Measurements from ENCODE around the gene FBXO46. TPM values are rescaled to one million over a fixed set of nuclear protein-coding genes. Genes with fewer than 3 reads are reported as not detected.

The FBXO46 gene
- total and polyA plus RNA-seq, 10 of the 15 experiments (the other 5 are each of a cell fraction or from before 2014, with no cell fraction given) = 2.5 to 61.5 (median 13.7) TPM

DNA sequence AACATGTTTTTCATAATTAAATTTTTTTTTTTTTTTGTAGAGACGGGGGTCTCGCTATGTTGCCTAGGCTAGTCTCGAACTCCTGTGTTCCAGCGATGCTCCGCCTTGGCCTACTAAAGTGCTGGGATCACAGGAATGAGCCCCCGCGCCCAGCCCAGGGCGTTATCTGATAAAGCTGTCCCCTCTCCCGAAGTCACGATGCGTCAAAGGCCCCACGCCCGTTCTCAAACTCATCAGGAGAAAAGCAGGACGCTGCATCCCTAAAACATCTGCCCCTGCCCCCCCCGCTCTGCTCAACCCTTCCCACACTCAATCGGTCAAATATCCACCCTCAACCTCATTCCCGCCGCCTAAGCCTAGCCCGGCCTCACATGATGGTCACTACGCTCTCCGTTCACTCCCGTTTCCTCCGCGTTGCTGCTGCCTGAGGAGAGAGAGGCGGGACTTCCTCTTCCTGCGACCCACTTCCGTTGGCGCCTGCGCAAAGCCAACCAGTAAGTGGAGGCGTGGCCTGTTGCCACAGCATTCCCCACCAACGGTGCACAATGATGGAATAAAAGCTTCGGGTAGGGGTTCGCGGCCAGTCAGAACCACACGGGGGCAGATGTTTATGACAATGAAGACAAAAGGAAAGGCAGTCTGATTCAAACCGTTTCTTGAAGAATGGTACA is 39.0 kb downstream of the FBXO46 start, which contains the start of gene SNRPD2 (continued):
- TF ChIP-seq, protein P1, sequence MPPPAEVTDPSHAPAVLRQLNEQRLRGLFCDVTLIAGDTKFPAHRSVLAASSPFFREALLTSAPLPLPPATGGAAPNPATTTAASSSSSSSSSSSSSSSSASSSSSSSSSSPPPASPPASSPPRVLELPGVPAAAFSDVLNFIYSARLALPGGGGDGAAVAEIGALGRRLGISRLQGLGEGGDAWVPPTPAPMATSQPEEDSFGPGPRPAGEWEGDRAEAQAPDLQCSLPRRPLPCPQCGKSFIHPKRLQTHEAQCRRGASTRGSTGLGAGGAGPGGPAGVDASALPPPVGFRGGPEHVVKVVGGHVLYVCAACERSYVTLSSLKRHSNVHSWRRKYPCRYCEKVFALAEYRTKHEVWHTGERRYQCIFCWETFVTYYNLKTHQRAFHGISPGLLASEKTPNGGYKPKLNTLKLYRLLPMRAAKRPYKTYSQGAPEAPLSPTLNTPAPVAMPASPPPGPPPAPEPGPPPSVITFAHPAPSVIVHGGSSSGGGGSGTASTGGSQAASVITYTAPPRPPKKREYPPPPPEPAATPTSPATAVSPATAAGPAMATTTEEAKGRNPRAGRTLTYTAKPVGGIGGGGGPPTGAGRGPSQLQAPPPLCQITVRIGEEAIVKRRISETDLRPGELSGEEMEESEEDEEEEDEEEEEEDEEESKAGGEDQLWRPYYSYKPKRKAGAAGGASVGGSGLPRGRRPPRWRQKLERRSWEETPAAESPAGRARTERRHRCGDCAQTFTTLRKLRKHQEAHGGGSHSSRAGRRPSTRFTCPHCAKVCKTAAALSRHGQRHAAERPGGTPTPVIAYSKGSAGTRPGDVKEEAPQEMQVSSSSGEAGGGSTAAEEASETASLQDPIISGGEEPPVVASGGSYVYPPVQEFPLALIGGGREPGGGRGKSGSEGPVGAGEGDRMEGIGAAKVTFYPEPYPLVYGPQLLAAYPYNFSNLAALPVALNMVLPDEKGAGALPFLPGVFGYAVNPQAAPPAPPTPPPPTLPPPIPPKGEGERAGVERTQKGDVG (CRISPR knock-in tag; IDR thresholded peaks at IDR 0.05) = no peak
- no peak for TF ChIP-seq ZBED1 (IDR thresholded peaks at IDR 0.05; ENCODE audit: borderline replicate concordance)
- no peak for TF ChIP-seq CREM (IDR thresholded peaks at IDR 0.05; ENCODE audit: low read depth)
- TF ChIP-seq CREB1 (IDR thresholded peaks at IDR 0.05; ENCODE audit: low read depth) = no peak
- no peak for TF ChIP-seq YBX1 (IDR thresholded peaks at IDR 0.05)
- 0 out of 2 replicates have a peak, but pooled peaks have one; percentile 10 for TF ChIP-seq NR2F1 (conservative IDR thresholded peaks at IDR 0.05)
- TF ChIP-seq MYB (IDR thresholded peaks at IDR 0.05; ENCODE audit: borderline replicate concordance, low read depth, low read length) = no peak
- TF ChIP-seq, protein P2, sequence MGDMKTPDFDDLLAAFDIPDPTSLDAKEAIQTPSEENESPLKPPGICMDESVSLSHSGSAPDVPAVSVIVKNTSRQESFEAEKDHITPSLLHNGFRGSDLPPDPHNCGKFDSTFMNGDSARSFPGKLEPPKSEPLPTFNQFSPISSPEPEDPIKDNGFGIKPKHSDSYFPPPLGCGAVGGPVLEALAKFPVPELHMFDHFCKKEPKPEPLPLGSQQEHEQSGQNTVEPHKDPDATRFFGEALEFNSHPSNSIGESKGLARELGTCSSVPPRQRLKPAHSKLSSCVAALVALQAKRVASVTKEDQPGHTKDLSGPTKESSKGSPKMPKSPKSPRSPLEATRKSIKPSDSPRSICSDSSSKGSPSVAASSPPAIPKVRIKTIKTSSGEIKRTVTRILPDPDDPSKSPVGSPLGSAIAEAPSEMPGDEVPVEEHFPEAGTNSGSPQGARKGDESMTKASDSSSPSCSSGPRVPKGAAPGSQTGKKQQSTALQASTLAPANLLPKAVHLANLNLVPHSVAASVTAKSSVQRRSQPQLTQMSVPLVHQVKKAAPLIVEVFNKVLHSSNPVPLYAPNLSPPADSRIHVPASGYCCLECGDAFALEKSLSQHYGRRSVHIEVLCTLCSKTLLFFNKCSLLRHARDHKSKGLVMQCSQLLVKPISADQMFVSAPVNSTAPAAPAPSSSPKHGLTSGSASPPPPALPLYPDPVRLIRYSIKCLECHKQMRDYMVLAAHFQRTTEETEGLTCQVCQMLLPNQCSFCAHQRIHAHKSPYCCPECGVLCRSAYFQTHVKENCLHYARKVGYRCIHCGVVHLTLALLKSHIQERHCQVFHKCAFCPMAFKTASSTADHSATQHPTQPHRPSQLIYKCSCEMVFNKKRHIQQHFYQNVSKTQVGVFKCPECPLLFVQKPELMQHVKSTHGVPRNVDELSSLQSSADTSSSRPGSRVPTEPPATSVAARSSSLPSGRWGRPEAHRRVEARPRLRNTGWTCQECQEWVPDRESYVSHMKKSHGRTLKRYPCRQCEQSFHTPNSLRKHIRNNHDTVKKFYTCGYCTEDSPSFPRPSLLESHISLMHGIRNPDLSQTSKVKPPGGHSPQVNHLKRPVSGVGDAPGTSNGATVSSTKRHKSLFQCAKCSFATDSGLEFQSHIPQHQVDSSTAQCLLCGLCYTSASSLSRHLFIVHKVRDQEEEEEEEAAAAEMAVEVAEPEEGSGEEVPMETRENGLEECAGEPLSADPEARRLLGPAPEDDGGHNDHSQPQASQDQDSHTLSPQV (IDR thresholded peaks at IDR 0.05) = no peak
- TF ChIP-seq POU2F2 (IDR thresholded peaks at IDR 0.05; ENCODE audit: borderline replicate concordance, low read depth, low read length) = peak; percentile 74; the same call in 2 of the 3 replicates
- TF ChIP-seq SIN3A (IDR thresholded peaks at IDR 0.05; ENCODE audit: low read depth, low read length) = peak; percentile 99
- TF ChIP-seq, protein P3, sequence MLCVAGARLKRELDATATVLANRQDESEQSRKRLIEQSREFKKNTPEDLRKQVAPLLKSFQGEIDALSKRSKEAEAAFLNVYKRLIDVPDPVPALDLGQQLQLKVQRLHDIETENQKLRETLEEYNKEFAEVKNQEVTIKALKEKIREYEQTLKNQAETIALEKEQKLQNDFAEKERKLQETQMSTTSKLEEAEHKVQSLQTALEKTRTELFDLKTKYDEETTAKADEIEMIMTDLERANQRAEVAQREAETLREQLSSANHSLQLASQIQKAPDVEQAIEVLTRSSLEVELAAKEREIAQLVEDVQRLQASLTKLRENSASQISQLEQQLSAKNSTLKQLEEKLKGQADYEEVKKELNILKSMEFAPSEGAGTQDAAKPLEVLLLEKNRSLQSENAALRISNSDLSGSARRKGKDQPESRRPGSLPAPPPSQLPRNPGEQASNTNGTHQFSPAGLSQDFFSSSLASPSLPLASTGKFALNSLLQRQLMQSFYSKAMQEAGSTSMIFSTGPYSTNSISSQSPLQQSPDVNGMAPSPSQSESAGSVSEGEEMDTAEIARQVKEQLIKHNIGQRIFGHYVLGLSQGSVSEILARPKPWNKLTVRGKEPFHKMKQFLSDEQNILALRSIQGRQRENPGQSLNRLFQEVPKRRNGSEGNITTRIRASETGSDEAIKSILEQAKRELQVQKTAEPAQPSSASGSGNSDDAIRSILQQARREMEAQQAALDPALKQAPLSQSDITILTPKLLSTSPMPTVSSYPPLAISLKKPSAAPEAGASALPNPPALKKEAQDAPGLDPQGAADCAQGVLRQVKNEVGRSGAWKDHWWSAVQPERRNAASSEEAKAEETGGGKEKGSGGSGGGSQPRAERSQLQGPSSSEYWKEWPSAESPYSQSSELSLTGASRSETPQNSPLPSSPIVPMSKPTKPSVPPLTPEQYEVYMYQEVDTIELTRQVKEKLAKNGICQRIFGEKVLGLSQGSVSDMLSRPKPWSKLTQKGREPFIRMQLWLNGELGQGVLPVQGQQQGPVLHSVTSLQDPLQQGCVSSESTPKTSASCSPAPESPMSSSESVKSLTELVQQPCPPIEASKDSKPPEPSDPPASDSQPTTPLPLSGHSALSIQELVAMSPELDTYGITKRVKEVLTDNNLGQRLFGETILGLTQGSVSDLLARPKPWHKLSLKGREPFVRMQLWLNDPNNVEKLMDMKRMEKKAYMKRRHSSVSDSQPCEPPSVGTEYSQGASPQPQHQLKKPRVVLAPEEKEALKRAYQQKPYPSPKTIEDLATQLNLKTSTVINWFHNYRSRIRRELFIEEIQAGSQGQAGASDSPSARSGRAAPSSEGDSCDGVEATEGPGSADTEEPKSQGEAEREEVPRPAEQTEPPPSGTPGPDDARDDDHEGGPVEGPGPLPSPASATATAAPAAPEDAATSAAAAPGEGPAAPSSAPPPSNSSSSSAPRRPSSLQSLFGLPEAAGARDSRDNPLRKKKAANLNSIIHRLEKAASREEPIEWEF (IDR thresholded peaks at IDR 0.05; ENCODE audit: insufficient replicate concordance, low read depth, low read length) = no peak
- TF ChIP-seq MEF2B (IDR thresholded peaks at IDR 0.05; ENCODE audit: partially characterized antibody, poor library complexity, severe bottlenecking) = no peak
- no peak for TF ChIP-seq NFYA (IDR thresholded peaks at IDR 0.05; ENCODE audit: borderline replicate concordance, low read depth, low read length)
